Ishikawa (cell line): ENCODE data around the gene DENND2C.

Experiments
- EP300 ChIP-seq: IDR thresholded peaks from 2 replicates; pipeline ENCODE4 v1.6.1; 2012; ENCODE audit warnings: borderline replicate concordance
- MAX ChIP-seq: IDR thresholded peaks from 2 replicates; pipeline ENCODE4 v1.6.1; 2012

GRCh38 chr1:114632427-114632826 is 37.4 kb downstream of the DENND2C start:
- no peak for TF ChIP-seq EP300
- no peak for TF ChIP-seq MAX
